Measurements from ENCODE around the gene INTS3.

The INTS3 gene

DNA sequence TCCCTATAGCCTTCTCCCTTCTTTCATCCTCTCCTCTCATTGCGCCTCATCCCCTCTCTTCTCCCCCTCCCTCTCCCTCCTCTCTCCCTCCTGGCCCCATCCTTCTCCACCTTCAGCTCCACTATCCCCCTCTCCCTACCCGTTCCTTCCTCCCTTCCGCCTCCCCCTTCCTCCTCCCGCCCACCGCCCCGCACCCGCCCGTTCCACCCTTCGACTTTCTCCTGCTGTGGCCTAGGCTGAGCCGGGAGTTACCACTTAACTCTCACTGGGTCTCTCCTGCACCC is 47.8 kb upstream of the INTS3 start (continued):
- TF ChIP-seq KLF10 (tag by site-specific recombination; IDR thresholded peaks at IDR 0.05) = no peak
- no peak for TF ChIP-seq ZNF596 (tag by site-specific recombination; IDR thresholded peaks at IDR 0.05)

- no peaks in the 10 kb centered on the region for H3K36me3 ChIP-seq (ENCODE audit: control insufficient read depth in 2 of 2, insufficient read depth in 1 of 2, low read length in 2 of 2)
- ChIA-PET POLR2A (no interaction called here), CTCF (no interaction called here)
- no peaks in the 10 kb centered on the region for H3K9me3 ChIP-seq (ENCODE audit: control insufficient read depth, insufficient read depth, low read depth, low read length)
- TF ChIP-seq ZNF146 (tag by site-specific recombination; IDR thresholded peaks at IDR 0.05) = no peak
- no peak for TF ChIP-seq ZNF548 (tag by site-specific recombination; IDR thresholded peaks at IDR 0.05)
- no peak for TF ChIP-seq SETDB1 (IDR thresholded peaks at IDR 0.05; ENCODE audit: insufficient read length, low read length)
- no peak for TF ChIP-seq ZFP69B (tag by site-specific recombination; IDR thresholded peaks at IDR 0.05)
- no peak for TF ChIP-seq ZSCAN5A (tag by site-specific recombination; IDR thresholded peaks at IDR 0.05)
- TF ChIP-seq IKZF3 (tag by site-specific recombination; IDR thresholded peaks at IDR 0.05) = no peak
- no peak for TF ChIP-seq ZNF175 (tag by site-specific recombination; IDR thresholded peaks at IDR 0.05)
- no peak for TF ChIP-seq ZNF416 (tag by site-specific recombination; IDR thresholded peaks at IDR 0.05)
- no peak for TF ChIP-seq TRIM28 (IDR thresholded peaks at IDR 0.05; ENCODE audit: borderline replicate concordance, low read length)
- no peak for TF ChIP-seq ZBTB7A (tag by site-specific recombination; IDR thresholded peaks at IDR 0.05; ENCODE audit: low read depth)
- no peak for TF ChIP-seq ZBTB21 (tag by site-specific recombination; IDR thresholded peaks at IDR 0.05)
- TF ChIP-seq, protein P1, sequence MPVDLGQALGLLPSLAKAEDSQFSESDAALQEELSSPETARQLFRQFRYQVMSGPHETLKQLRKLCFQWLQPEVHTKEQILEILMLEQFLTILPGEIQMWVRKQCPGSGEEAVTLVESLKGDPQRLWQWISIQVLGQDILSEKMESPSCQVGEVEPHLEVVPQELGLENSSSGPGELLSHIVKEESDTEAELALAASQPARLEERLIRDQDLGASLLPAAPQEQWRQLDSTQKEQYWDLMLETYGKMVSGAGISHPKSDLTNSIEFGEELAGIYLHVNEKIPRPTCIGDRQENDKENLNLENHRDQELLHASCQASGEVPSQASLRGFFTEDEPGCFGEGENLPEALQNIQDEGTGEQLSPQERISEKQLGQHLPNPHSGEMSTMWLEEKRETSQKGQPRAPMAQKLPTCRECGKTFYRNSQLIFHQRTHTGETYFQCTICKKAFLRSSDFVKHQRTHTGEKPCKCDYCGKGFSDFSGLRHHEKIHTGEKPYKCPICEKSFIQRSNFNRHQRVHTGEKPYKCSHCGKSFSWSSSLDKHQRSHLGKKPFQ (tag by site-specific recombination; IDR thresholded peaks at IDR 0.05) = no peak
- TF ChIP-seq ZNF621 (tag by site-specific recombination; IDR thresholded peaks at IDR 0.05) = no peak
- no peak for TF ChIP-seq SP2 (tag by site-specific recombination; IDR thresholded peaks at IDR 0.05)
- no peak for TF ChIP-seq ZNF600 (tag by site-specific recombination; IDR thresholded peaks at IDR 0.05)
- no peak for TF ChIP-seq KLF8 (tag by site-specific recombination; IDR thresholded peaks at IDR 0.05)
- TF ChIP-seq ZNF561 (tag by site-specific recombination; IDR thresholded peaks at IDR 0.05; ENCODE audit: borderline replicate concordance) = no peak
- no peaks in the 10 kb centered on the region; the same call in 1 of the 2 replicates for H3K4me1 ChIP-seq (ENCODE audit: control insufficient read depth, insufficient read depth, low read length)
- no peak overlapping the region for H3K4me3 ChIP-seq (ENCODE audit: low read depth, low read length)
- H3K27ac ChIP-seq (ENCODE audit: extremely low read depth, low read depth, low read length) = no peak overlapping the region
These were observed 45.1 kb upstream of the INTS3 start for GRCh38 chr1:153682730-153683129.

GRCh38 chr1:153683854-153684253 is 44.0 kb upstream of the INTS3 start:
- H3K9me3 ChIP-seq (ENCODE audit: control insufficient read depth, insufficient read depth, low read depth, low read length) = no peaks in the 10 kb centered on the region
- H3K36me3 ChIP-seq (ENCODE audit: control insufficient read depth in 2 of 2, insufficient read depth in 1 of 2, low read length in 2 of 2) = no peaks in the 10 kb centered on the region
- H3K27ac ChIP-seq (ENCODE audit: extremely low read depth, low read depth, low read length) = no peak overlapping the region
- ChIA-PET POLR2A (interaction anchor here (0.7 to 1.0 kb wide), 2 partner anchors 13 to 52 kb away, joined by 3 read pairs; partner anchors contain the start of gene ILF2), CTCF (interaction anchor here (0.6 to 0.7 kb wide), 2 partner anchors 12 to 260 kb away, joined by 3 read pairs; no protein-coding TSS in a partner anchor)
- no peak overlapping the region for H3K4me3 ChIP-seq (ENCODE audit: low read depth, low read length)
- H3K4me1 ChIP-seq (ENCODE audit: control insufficient read depth, insufficient read depth, low read length) = no peaks in the 10 kb centered on the region; the same call in 1 of the 2 replicates
- TF ChIP-seq ZSCAN30 (tag by site-specific recombination; IDR thresholded peaks at IDR 0.05) (no peak), ZNF138 (tag by site-specific recombination; IDR thresholded peaks at IDR 0.05; ENCODE audit: borderline replicate concordance) (no peak), EGR2 (tag by site-specific recombination; IDR thresholded peaks at IDR 0.05; ENCODE audit: low read depth) (no peak), YY1 (tag by site-specific recombination; IDR thresholded peaks at IDR 0.05) (no peak), ZNF791 (tag by site-specific recombination; IDR thresholded peaks at IDR 0.05) (no peak)
- TF ChIP-seq, protein P2, sequence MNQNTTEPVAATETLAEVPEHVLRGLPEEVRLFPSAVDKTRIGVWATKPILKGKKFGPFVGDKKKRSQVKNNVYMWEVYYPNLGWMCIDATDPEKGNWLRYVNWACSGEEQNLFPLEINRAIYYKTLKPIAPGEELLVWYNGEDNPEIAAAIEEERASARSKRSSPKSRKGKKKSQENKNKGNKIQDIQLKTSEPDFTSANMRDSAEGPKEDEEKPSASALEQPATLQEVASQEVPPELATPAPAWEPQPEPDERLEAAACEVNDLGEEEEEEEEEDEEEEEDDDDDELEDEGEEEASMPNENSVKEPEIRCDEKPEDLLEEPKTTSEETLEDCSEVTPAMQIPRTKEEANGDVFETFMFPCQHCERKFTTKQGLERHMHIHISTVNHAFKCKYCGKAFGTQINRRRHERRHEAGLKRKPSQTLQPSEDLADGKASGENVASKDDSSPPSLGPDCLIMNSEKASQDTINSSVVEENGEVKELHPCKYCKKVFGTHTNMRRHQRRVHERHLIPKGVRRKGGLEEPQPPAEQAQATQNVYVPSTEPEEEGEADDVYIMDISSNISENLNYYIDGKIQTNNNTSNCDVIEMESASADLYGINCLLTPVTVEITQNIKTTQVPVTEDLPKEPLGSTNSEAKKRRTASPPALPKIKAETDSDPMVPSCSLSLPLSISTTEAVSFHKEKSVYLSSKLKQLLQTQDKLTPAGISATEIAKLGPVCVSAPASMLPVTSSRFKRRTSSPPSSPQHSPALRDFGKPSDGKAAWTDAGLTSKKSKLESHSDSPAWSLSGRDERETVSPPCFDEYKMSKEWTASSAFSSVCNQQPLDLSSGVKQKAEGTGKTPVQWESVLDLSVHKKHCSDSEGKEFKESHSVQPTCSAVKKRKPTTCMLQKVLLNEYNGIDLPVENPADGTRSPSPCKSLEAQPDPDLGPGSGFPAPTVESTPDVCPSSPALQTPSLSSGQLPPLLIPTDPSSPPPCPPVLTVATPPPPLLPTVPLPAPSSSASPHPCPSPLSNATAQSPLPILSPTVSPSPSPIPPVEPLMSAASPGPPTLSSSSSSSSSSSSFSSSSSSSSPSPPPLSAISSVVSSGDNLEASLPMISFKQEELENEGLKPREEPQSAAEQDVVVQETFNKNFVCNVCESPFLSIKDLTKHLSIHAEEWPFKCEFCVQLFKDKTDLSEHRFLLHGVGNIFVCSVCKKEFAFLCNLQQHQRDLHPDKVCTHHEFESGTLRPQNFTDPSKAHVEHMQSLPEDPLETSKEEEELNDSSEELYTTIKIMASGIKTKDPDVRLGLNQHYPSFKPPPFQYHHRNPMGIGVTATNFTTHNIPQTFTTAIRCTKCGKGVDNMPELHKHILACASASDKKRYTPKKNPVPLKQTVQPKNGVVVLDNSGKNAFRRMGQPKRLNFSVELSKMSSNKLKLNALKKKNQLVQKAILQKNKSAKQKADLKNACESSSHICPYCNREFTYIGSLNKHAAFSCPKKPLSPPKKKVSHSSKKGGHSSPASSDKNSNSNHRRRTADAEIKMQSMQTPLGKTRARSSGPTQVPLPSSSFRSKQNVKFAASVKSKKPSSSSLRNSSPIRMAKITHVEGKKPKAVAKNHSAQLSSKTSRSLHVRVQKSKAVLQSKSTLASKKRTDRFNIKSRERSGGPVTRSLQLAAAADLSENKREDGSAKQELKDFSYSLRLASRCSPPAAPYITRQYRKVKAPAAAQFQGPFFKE (tag by site-specific recombination; IDR thresholded peaks at IDR 0.05; ENCODE audit: borderline replicate concordance) = no peak
